Esophagus squamous epithelium (tissue), 5 donors: ENCODE measurements around the gene CENATAC. TPM values are rescaled to one million over a fixed set of nuclear protein-coding genes. Genes with fewer than 3 reads are reported as not detected.

Experiments
- DNase-seq: peaks from one replicate; lab custom pipeline; 2025; lab: John Stamatoyannopoulos, UW
- H3K27ac ChIP-seq, 4 donors: fragments of 200-600 bp; sonication (generic); one replicate each; pipeline ENCODE4 v1.5.1; 2016 to 2019; ENCODE audit warnings: mild to moderate bottlenecking in 1 of 4
- H3K27me3 ChIP-seq, 4 donors: fragments of 200-600 bp; sonication (generic); 1 replicate in 3 of 4; 2 replicates in 1 of 4; pipeline versions ENCODE4 v1.5.1 to v1.6.0; 2017 to 2021; ENCODE audit warnings: antibody characterized with exemption in 1 of 4
- H3K36me3 ChIP-seq, 3 donors: fragments of 200-600 bp; sonication (generic); one replicate each; pipeline ENCODE4 v1.5.1; 2016 to 2019
- H3K4me1 ChIP-seq, 3 donors: fragments of 200-600 bp; sonication (generic); one replicate each; pipeline ENCODE4 v1.5.1; 2017 to 2019
- H3K4me3 ChIP-seq, 4 donors: fragments of 200-600 bp; sonication (generic); 1 replicate in 3 of 4; 2 replicates in 1 of 4; pipeline ENCODE4 v1.5.1; 2016 to 2019; ENCODE audit warnings: mild to moderate bottlenecking in 2 of 4, moderate library complexity in 1 of 4
- H3K9me3 ChIP-seq, 3 donors: fragments of 200-600 bp; sonication (generic); one replicate each; pipeline ENCODE4 v1.5.1; 2016 to 2019
- POLR2A ChIP-seq, 4 donors: fragments of 450-650 bp; IDR thresholded peaks; one replicate each; pipeline ENCODE4 v1.6.1; 2017; ENCODE audit warnings: antibody characterized with exemption in 4 of 4, mild to moderate bottlenecking in 4 of 4, moderate library complexity in 3 of 4
- WGBS, 2 donors: methylation state at CpG; one replicate each; pipeline ENCODE4 v1.1.5; 2018; 5-methylcytosine and 5-hydroxymethylcytosine counted together
- intact Hi-C: fragments of 100-400 bp; cut with DNase I; formaldehyde crosslinking; loops from one replicate; pipeline ENCODE4 v1.15.0; 2022
- total RNA-seq, 4 donors: library from RNA; depleted of rRNA; stranded (reverse); fragments of >200 nt; gene quantifications; one replicate each; pipeline ENCODE4 v1.1.0, GENCODE V29; 2016
- TF ChIP-seq, protein P1 (sequence below), 6 experiments: fragments of 450-650 bp in 4 of 6; fragments of 200-600 bp in 2 of 6; sonication (generic) in 2 of 6; IDR thresholded peaks; one replicate each; pipeline ENCODE4 v1.5.1; 2016 to 2019; ENCODE audit warnings: antibody characterized with exemption in 6 of 6, mild to moderate bottlenecking in 4 of 6, moderate library complexity in 4 of 6
- donor health status: DM: yes; HTN: yes; CAD: no.

The CENATAC gene
- total RNA-seq, 4 donors from 2014 or later: 9.2 to 58.9 (median 29.4) TPM

DNA sequence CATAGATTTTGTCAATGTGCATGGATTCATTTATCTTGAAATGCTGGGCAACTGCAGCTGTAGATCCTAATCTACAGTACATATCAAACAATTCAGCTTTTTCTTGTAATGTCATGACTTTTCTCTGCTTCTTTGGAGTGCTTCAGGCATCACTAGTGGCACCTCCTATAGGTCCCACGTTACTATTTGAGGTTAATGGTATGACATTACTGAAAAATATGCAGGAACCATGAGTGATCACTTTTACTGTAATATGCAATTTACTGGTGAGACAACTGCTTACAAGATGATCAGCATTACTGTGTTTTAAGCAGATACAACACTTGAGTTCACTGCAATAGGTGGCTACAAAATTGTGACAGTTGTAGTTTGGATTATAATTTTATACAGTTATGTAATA lies 3.0 kb downstream of the CENATAC start:
- Histone ChIP-seq H3K36me3 (peaks cover 0 to 67% (median 7%) of the 10 kb centered on the region in 3 donors), H3K27ac (no peak overlapping the region), H3K27me3 (no peaks in the 10 kb centered on the region), H3K9me3 (no peaks in the 10 kb centered on the region), H3K4me3 (no peak overlapping the region), H3K4me1 (peaks cover 6 to 34% (median 23%) of the 10 kb centered on the region in 3 donors)
- intact Hi-C loops: no loop called here
- 31 to 38% methylated on average over 1 of the region's 1 CpG for WGBS, 2 donors
- no peak for DNase-seq
- TF ChIP-seq POLR2A (IDR thresholded peaks at IDR 0.05): no peak
- TF ChIP-seq, protein P1, sequence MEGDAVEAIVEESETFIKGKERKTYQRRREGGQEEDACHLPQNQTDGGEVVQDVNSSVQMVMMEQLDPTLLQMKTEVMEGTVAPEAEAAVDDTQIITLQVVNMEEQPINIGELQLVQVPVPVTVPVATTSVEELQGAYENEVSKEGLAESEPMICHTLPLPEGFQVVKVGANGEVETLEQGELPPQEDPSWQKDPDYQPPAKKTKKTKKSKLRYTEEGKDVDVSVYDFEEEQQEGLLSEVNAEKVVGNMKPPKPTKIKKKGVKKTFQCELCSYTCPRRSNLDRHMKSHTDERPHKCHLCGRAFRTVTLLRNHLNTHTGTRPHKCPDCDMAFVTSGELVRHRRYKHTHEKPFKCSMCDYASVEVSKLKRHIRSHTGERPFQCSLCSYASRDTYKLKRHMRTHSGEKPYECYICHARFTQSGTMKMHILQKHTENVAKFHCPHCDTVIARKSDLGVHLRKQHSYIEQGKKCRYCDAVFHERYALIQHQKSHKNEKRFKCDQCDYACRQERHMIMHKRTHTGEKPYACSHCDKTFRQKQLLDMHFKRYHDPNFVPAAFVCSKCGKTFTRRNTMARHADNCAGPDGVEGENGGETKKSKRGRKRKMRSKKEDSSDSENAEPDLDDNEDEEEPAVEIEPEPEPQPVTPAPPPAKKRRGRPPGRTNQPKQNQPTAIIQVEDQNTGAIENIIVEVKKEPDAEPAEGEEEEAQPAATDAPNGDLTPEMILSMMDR (IDR thresholded peaks at IDR 0.05): no peak

DNA sequence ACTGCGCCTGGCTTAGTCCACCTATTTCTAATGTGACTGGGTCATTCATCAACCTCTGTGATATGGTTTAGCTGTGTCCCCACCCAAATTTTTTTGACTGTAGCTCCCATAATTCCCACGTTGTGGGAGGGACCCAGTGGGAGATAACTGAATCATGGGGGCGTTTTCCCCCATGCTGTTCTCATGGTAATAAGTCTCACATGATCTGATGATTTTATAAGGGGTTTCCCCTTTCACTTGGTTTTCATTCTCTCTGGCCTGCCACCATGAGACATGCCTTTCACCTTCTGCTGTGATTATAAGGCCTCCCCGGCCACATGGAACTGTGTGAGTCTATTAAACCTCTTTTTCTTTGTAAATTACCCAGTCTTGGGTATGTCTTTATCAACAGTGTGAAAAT lies 8.7 kb downstream of the CENATAC start:
- 80 to 86% methylated on average over 3 to 4 of the region's 4 CpGs for WGBS, 2 donors

DNA sequence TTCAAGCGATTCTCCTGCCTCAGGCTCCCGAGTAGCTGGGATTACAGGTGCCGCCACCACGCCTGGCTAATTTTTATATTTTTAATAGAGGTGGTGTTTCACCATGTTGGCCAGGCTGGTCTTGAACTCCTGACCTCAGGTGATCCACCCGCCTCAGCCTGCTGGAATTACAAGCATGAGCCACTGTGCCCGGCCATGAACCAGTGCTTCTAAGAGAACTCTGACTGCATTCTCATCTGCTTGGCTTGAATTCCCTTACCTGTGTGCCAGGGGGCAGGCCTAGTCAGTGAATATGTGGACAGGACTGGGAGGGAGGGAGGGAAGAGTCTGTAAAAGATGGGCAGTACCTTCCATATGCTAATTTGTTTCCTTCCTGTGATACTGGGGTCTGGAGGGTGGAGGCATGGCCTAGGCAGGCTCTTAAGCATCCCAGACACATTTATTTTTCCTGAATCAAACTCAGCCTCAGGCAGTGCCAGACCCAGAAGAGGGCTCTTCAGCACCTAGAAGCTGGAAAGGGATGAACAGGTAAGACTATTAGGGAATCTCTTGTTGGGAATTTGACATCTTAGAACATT lies 13.6 kb downstream of the CENATAC start:
- intact Hi-C loops: no loop called here
- peaks cover 24 to 98% (median 31%) of the 10 kb centered on the region in 3 donors for H3K36me3 ChIP-seq

More for the DNA sequence above, 8.7 kb downstream of the CENATAC start:
- H3K27me3 ChIP-seq: no peaks in the 10 kb centered on the region
- intact Hi-C loops: no loop called here
- H3K4me1 ChIP-seq: no peaks in the 10 kb centered on the region
- no peak overlapping the region for H3K4me3 ChIP-seq
- no peak for DNase-seq
- no peak overlapping the region for H3K27ac ChIP-seq
- no peaks in the 10 kb centered on the region for H3K9me3 ChIP-seq
- TF ChIP-seq, protein P1 (IDR thresholded peaks at IDR 0.05): no peak
- no peak for TF ChIP-seq POLR2A (IDR thresholded peaks at IDR 0.05)
- H3K36me3 ChIP-seq: peaks cover 6 to 99% (median 18%) of the 10 kb centered on the region in 3 donors

DNA sequence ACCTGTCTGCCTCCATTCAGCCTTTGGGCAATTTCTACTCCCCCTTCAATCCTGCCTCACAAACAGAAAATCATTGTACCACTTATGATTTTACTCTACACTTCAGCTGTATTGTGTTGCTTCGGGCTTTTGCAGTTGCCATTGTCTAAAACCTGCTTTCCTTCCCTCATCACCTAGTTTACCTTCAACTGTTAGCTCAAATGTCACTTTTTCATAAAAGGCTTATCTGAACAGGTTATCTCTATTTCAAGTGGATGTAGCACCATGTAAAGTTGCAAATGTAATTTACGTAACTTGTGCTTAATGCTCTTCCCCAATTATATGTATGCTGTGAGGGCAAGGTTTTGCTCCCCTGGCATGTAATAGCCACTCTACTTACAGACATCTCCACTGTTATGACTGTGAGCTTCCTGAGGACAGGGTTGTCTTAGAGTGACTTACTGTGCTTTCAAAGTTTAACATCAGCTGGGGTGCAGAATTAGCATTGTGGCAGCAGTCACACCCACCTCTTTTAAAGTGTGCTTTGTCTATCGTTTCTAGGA lies 14.8 kb downstream of the CENATAC start:
- Histone ChIP-seq H3K36me3 (peaks cover 24 to 91% (median 24%) of the 10 kb centered on the region in 3 donors), H3K27ac (no peak overlapping the region), H3K4me3 (no peak overlapping the region), H3K27me3 (no peaks in the 10 kb centered on the region), H3K4me1 (peaks cover 5 to 29% (median 20%) of the 10 kb centered on the region in 3 donors), H3K9me3 (no peaks in the 10 kb centered on the region)
- WGBS, 2 donors: 69 to 76% methylated on average over 3 of the region's 3 CpGs
- intact Hi-C loops: no loop called here
- TF ChIP-seq POLR2A (IDR thresholded peaks at IDR 0.05): no peak
- TF ChIP-seq, protein P1 (IDR thresholded peaks at IDR 0.05): no peak
- DNase-seq: no peak

More for the DNA sequence above, 13.6 kb downstream of the CENATAC start:
- 57 to 74% methylated on average over 4 to 5 of the region's 6 CpGs for WGBS, 2 donors
- Histone ChIP-seq H3K4me3 (no peak overlapping the region), H3K4me1 (peaks cover 0 to 20% (median 13%) of the 10 kb centered on the region in 3 donors), H3K9me3 (no peaks in the 10 kb centered on the region), H3K27ac (no peak overlapping the region), H3K27me3 (no peaks in the 10 kb centered on the region)
- DNase-seq: no peak
- TF ChIP-seq, protein P1 (IDR thresholded peaks at IDR 0.05): no peak
- no peak for TF ChIP-seq POLR2A (IDR thresholded peaks at IDR 0.05)

DNA sequence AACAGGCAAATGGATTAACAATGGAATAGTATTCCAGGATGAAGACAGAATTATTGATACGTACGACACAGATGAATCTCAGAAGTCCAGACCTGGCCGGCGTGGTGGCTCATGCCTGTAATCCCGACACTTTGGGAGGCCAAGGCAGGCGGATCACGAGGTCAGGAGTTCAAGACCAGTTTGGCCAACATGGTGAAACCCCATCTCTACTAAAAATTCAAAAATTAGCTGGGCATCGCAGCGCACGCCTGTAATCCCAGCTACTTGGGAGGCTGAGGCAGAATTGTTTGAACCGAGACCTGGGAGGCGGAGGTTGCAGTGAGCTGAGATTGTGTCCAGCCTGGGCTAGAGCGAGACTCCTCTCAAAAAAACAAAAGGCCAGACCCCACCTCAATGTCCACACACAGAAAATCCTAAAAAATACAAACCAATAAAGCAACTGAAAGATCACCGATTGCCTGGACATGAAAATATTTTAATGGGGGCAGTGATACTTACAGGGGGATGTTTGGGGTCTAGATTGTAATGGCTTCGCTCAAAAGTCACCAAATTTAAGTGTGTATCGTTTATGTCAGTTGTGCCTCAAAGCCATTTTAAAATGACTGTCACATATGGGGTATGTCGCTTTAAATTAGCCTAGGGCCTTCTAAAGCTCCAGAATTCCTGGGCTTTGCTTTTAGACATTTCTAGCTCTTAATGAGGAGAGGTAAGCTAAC lies 16.4 kb downstream of the CENATAC start:
- intact Hi-C loops: no loop called here
- DNase-seq: no peak
- WGBS, 2 donors: 92% methylated on average over 16 to 17 of the region's 17 CpGs
- Histone ChIP-seq H3K27ac (no peak overlapping the region), H3K9me3 (no peaks in the 10 kb centered on the region), H3K4me3 (no peak overlapping the region), H3K4me1 (peaks cover 6 to 33% (median 20%) of the 10 kb centered on the region in 3 donors), H3K36me3 (peaks cover 24 to 75% (median 24%) of the 10 kb centered on the region in 3 donors), H3K27me3 (no peaks in the 10 kb centered on the region)
- TF ChIP-seq, protein P1 (IDR thresholded peaks at IDR 0.05): no peak
- TF ChIP-seq POLR2A (IDR thresholded peaks at IDR 0.05): no peak
